Karpas-422 (cell line): ENCODE data around the gene ICE2. TPM values are rescaled to one million over a fixed set of nuclear protein-coding genes. Genes with fewer than 3 reads are reported as not detected.

Source experiments
- DNase-seq: peaks from one replicate; pipeline ENCODE4 v3.0.0-alpha.2; 2015
- H2AFZ ChIP-seq: fragments of 200-600 bp; sonication (generic); 2 replicates; pipeline ENCODE4 v1.6.1; 2014; ENCODE audit warnings: antibody characterized with exemption, low read length, mixed read lengths
- H3K27ac ChIP-seq: fragments of 200-600 bp; sonication (generic); 2 replicates; pipeline ENCODE4 v1.5.1; 2014; ENCODE audit warnings: mild to moderate bottlenecking, low read length, moderate library complexity
- H3K27me3 ChIP-seq: fragments of 200-600 bp; sonication (generic); 2 replicates; pipeline ENCODE4 v1.6.1; 2014; ENCODE audit warnings: low read length, mixed read lengths
- H3K36me3 ChIP-seq: fragments of 200-600 bp; sonication (generic); 2 replicates; pipeline ENCODE4 v1.6.1; 2014; ENCODE audit warnings: low read length, mixed read lengths; ENCODE audit not compliant: insufficient read depth
- H3K4me1 ChIP-seq: fragments of 200-600 bp; sonication (generic); 2 replicates; pipeline ENCODE4 v1.6.1; 2014; ENCODE audit warnings: mild to moderate bottlenecking, low read length, mixed read lengths
- H3K4me2 ChIP-seq: fragments of 200-600 bp; sonication (generic); 2 replicates; pipeline ENCODE4 v1.6.1; 2014; ENCODE audit warnings: low read length, low read depth, mild to moderate bottlenecking; ENCODE audit not compliant: poor library complexity, severe bottlenecking
- H3K4me3 ChIP-seq: fragments of 200-600 bp; sonication (generic); 2 replicates; pipeline ENCODE4 v1.5.1; 2014; ENCODE audit warnings: mild to moderate bottlenecking, antibody characterized with exemption, low read length, mixed read lengths
- H3K79me2 ChIP-seq: fragments of 200-600 bp; sonication (generic); 2 replicates; pipeline ENCODE4 v1.6.1; 2014; ENCODE audit warnings: mild to moderate bottlenecking, low read length, mixed read lengths
- H3K9ac ChIP-seq: fragments of 200-600 bp; sonication (generic); 2 replicates; pipeline ENCODE4 v1.6.0; 2014; ENCODE audit warnings: low read length
- H3K9me2 ChIP-seq: fragments of 200-600 bp; sonication (generic), shearing (Covaris generic); replicated peaks from 2 replicates; pipeline ENCODE4 v1.6.0; 2014; ENCODE audit warnings: mild to moderate bottlenecking, low read length, moderate library complexity; ENCODE audit not compliant: insufficient read depth
- H3K9me3 ChIP-seq: fragments of 300-700, 200-600 bp; sonication (generic); 2 replicates; pipeline ENCODE4 v1.6.1; 2014; ENCODE audit warnings: low read length, mixed read lengths
- H4K20me1 ChIP-seq: fragments of 200-600 bp; sonication (generic); 2 replicates; pipeline ENCODE4 v1.6.1; 2014; ENCODE audit warnings: mild to moderate bottlenecking, antibody characterized with exemption, low read length, low read depth; ENCODE audit not compliant: insufficient read depth
- total RNA-seq: library from RNA; depleted of rRNA; stranded (reverse); fragments of >200 nt; shearing (Covaris generic); gene quantifications from 2 replicates; pipeline ENCODE4 v1.2.3, GENCODE V29; 2014; ENCODE audit warnings: low replicate concordance

Gene ICE2
- total RNA-seq, 1 experiment from 2014 or later: 66.3 TPM

DNA sequence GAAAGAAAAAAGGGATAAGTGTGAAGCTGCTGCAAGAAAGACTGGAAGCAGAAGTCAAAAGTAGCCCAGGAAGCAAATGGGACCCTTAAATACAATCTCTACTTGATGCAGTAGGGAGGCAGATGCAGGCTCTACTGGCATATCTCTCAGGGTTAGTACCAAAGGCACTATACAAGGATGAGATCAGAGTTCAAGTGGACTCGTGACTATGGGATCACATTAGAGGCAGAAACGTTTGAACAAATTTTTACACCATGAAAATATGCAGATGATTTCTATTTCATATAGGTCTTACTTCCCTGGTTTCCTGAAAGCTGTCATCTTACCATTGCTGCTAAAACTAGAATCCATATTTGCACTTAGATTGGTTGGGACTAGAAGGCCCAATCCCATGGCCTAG is 53.5 kb downstream of the ICE2 start:
- Histone ChIP-seq H3K79me2 (no peaks in the 10 kb centered on the region), H2AFZ (no peak overlapping the region), H3K9me3 (no peaks in the 10 kb centered on the region), H3K4me1 (no peaks in the 10 kb centered on the region), H3K4me3 (no peak overlapping the region), H4K20me1 (no peaks in the 10 kb centered on the region), H3K4me2 (no peak overlapping the region), H3K27ac (no peak overlapping the region), H3K9ac (no peak overlapping the region), H3K9me2 (no peaks in the 10 kb centered on the region), H3K36me3 (peaks cover 17% of the 10 kb centered on the region; the same call in 1 of the 2 replicates), H3K27me3 (no peaks in the 10 kb centered on the region)
- no peak for DNase-seq

DNA sequence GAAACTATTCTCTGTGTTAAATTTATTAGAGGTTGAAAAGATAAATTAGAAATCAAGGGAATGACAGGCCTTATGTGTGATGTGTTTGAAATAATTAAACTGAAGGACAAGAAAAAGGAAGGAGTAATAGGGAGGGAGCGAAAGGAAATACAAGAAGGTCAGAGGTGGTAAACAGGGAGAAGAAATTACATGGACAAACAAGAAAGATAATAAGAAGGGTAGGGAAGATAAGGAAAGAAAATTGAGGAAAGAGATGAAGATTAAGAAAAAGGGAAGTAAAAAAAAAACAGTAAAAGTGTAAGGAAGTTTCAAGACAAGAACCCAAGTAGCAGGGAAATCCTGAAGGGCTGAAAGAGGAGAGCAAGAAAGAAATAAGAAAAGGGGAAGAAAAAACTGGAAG is 54.9 kb downstream of the ICE2 start:
- no peaks in the 10 kb centered on the region for H3K4me1 ChIP-seq
- no peaks in the 10 kb centered on the region for H3K9me3 ChIP-seq
- no peak overlapping the region for H3K4me2 ChIP-seq
- no peaks in the 10 kb centered on the region for H4K20me1 ChIP-seq
- H3K79me2 ChIP-seq: no peaks in the 10 kb centered on the region
- no peak overlapping the region for H2AFZ ChIP-seq
- no peaks in the 10 kb centered on the region for H3K9me2 ChIP-seq
- H3K27ac ChIP-seq: no peak overlapping the region
- no peak overlapping the region for H3K4me3 ChIP-seq
- peaks cover 21% of the 10 kb centered on the region; the same call in 1 of the 2 replicates for H3K36me3 ChIP-seq
- no peak overlapping the region for H3K9ac ChIP-seq
- no peaks in the 10 kb centered on the region for H3K27me3 ChIP-seq
- no peak for DNase-seq

DNA sequence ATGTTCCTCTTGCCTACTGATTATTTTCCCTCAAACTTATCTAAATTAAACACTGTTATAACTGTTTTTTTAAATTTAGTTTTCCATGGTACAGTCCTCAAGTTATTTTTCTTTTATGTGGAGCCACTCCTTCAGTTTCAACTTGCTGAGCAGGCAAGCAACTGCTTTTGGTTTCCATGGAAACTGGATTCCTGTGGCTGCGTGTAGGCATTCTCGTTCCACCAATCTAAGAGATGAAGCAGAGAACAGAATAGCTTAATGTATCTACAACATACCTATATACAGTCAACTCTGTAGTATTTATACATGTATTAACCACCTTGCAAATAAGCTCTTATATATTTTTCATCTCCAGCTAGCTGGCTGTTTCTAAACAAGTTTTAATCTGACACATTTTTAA is 55.4 kb downstream of the ICE2 start:
- H3K4me1 ChIP-seq: no peaks in the 10 kb centered on the region
- H3K9ac ChIP-seq: no peak overlapping the region
- no peaks in the 10 kb centered on the region for H4K20me1 ChIP-seq
- no peaks in the 10 kb centered on the region for H3K9me2 ChIP-seq
- no peak for DNase-seq
- no peak overlapping the region for H2AFZ ChIP-seq
- peaks cover 18% of the 10 kb centered on the region; the same call in 1 of the 2 replicates for H3K36me3 ChIP-seq
- no peaks in the 10 kb centered on the region for H3K79me2 ChIP-seq
- H3K27ac ChIP-seq: no peak overlapping the region
- no peaks in the 10 kb centered on the region for H3K9me3 ChIP-seq
- H3K4me3 ChIP-seq: no peak overlapping the region
- no peaks in the 10 kb centered on the region for H3K27me3 ChIP-seq
- no peak overlapping the region for H3K4me2 ChIP-seq

DNA sequence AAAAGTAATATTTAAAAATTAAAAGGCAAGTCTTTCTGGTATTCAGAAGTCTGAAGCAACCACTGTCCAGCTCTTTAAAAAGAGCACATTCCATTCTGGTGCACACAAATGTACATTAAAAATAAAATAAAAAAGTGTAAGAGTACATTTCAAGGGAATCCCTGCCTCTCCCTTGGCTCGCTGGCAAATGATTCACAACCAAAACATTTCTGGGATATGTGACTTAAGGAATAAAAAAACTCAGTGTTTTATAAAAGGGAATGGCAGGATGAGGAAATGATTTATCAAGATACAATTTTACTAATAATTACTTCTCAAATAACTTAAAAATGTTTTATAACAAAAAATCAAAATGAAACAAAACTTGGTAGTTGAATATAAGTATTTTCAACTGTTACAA is 57.4 kb downstream of the ICE2 start:
- H3K27ac ChIP-seq: no peak overlapping the region
- H3K36me3 ChIP-seq: peaks cover 14% of the 10 kb centered on the region; the same call in 1 of the 2 replicates
- H3K4me3 ChIP-seq: no peak overlapping the region
- H3K4me2 ChIP-seq: no peak overlapping the region
- no peak for DNase-seq
- no peaks in the 10 kb centered on the region for H3K9me3 ChIP-seq
- H3K9me2 ChIP-seq: no peaks in the 10 kb centered on the region
- H2AFZ ChIP-seq: no peak overlapping the region
- H3K27me3 ChIP-seq: no peaks in the 10 kb centered on the region
- no peak overlapping the region for H3K9ac ChIP-seq
- no peaks in the 10 kb centered on the region for H3K4me1 ChIP-seq
- H4K20me1 ChIP-seq: no peaks in the 10 kb centered on the region
- H3K79me2 ChIP-seq: no peaks in the 10 kb centered on the region

DNA sequence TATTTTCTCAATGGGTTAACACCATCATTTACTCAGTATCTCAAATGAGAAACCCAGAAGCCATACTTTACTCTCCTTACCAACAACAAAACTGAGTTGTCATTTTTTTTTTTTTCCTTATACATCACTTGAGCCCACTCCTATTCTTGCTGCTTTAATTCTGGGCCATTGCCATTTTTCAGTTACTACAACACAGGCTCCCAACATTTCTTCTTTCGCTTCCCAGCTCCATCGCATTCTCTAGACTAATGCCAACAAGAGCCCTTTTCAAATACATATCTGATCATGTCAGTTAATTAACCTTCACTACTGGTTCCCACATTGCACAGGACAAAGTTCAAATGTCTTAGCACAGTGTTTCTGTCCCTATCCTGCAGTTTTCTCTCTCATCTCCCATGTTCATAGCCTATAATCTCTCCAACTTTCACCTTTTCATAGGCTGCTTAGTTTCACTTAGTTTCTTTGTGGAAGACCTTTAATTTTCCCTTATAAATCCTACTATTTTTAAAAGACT is 58.7 kb downstream of the ICE2 start:
- no peaks in the 10 kb centered on the region for H3K4me1 ChIP-seq
- H4K20me1 ChIP-seq: no peaks in the 10 kb centered on the region
- H3K27me3 ChIP-seq: no peaks in the 10 kb centered on the region
- no peak overlapping the region for H3K27ac ChIP-seq
- no peak overlapping the region for H3K4me2 ChIP-seq
- H3K9me3 ChIP-seq: no peaks in the 10 kb centered on the region
- H3K79me2 ChIP-seq: no peaks in the 10 kb centered on the region
- H3K4me3 ChIP-seq: no peak overlapping the region
- no peak overlapping the region for H3K9ac ChIP-seq
- H3K9me2 ChIP-seq: no peaks in the 10 kb centered on the region
- DNase-seq: no peak
- H3K36me3 ChIP-seq: peaks cover 14% of the 10 kb centered on the region; the same call in 1 of the 2 replicates
- H2AFZ ChIP-seq: no peak overlapping the region

DNA sequence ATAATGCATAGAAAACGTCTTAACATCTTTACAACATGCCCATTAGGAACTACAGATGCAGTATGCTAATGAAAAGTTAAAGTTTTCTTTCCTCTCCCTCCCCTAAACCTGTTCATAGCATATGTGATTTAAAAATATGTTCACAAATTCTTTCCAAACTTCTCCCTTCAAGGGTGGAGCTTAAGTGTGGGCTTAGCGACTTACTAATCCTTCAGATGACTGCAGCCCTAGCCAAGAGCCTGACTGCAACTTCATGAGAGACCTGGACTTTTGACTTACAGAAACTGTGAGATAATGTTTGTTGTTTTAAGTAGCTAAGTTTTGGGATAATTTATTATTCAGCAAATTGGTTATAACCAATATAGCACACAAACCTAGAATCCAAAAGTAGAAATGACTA is 59.2 kb downstream of the ICE2 start:
- H3K27me3 ChIP-seq: no peaks in the 10 kb centered on the region
- H3K9me3 ChIP-seq: no peaks in the 10 kb centered on the region
- no peak for DNase-seq
- no peak overlapping the region for H3K9ac ChIP-seq
- no peaks in the 10 kb centered on the region for H3K4me1 ChIP-seq
- H2AFZ ChIP-seq: no peak overlapping the region
- peaks cover 14% of the 10 kb centered on the region; the same call in 1 of the 2 replicates for H3K36me3 ChIP-seq
- H3K79me2 ChIP-seq: no peaks in the 10 kb centered on the region
- H3K27ac ChIP-seq: no peak overlapping the region
- no peak overlapping the region for H3K4me2 ChIP-seq
- H3K9me2 ChIP-seq: no peaks in the 10 kb centered on the region
- no peak overlapping the region for H3K4me3 ChIP-seq
- H4K20me1 ChIP-seq: no peaks in the 10 kb centered on the region

DNA sequence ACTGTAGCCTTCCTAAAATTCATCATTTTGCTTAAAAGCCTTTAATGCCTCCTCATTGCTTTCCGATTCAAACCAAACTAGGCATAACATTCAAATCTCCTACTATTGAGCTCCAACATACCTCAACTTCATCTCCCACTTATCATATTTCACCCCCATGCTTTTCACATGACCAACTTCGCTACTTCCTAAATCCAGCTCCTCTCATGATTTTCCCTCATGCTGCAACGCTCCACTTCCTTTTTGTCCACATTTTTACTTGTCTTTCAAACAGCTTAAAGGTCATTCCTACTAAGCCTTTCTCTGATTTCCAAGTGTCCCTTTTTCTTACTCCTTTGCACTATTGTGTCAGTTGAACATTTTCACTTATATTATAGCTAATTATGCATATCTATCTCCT is 60.8 kb downstream of the ICE2 start:
- Histone ChIP-seq H4K20me1 (no peaks in the 10 kb centered on the region), H2AFZ (no peak overlapping the region), H3K4me1 (no peaks in the 10 kb centered on the region), H3K27me3 (no peaks in the 10 kb centered on the region), H3K9me2 (no peaks in the 10 kb centered on the region), H3K27ac (no peak overlapping the region), H3K9ac (no peak overlapping the region), H3K4me2 (no peak overlapping the region), H3K4me3 (no peak overlapping the region), H3K9me3 (no peaks in the 10 kb centered on the region), H3K79me2 (no peaks in the 10 kb centered on the region), H3K36me3 (peaks cover 8% of the 10 kb centered on the region; the same call in 1 of the 2 replicates)
- DNase-seq: no peak

DNA sequence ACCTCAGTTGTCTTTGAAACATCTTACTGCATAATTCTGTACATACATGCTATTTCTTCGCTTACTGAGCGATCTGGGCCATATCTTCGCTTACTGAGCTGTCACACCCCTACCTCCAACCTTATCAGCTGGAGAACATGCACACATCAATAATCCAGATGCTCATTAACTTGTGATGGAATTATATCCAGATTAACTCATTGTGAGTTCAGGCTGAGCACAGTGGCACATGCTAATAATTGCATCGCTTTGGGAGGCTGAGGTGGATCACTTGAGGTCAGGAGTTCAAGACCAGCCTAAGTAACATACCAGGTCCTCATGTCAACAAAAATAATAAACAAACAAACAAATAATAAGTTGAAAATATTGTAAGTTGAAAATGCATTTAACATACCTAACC is 61.8 kb downstream of the ICE2 start:
- DNase-seq: no peak
- H3K9ac ChIP-seq: no peak overlapping the region
- H3K9me3 ChIP-seq: no peaks in the 10 kb centered on the region
- no peak overlapping the region for H3K4me2 ChIP-seq
- no peak overlapping the region for H3K27ac ChIP-seq
- no peak overlapping the region for H3K4me3 ChIP-seq
- H3K79me2 ChIP-seq: no peaks in the 10 kb centered on the region
- H4K20me1 ChIP-seq: no peaks in the 10 kb centered on the region
- no peak overlapping the region for H2AFZ ChIP-seq
- no peaks in the 10 kb centered on the region for H3K27me3 ChIP-seq
- H3K9me2 ChIP-seq: no peaks in the 10 kb centered on the region
- H3K36me3 ChIP-seq: peaks cover 5% of the 10 kb centered on the region; the same call in 1 of the 2 replicates
- no peaks in the 10 kb centered on the region for H3K4me1 ChIP-seq

DNA sequence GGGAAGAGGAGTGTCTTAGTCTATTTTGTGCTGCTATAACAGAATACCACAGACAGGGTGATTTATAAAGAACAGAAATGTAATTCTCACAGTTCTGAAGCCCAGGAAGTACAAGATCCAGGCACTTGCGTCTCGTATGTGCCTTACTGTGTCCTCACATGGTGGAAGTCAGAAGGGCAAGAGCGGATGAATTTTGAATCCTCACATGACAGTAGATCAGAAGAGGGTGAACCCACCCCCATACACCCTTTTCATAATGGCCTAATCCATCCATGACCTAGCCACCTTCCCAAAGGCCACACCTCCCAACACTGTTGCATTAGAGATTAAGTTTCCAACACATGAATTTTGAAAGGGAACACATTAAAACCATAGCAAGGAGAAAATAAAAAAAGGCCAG is 62.5 kb downstream of the ICE2 start:
- H3K4me1 ChIP-seq: no peaks in the 10 kb centered on the region
- H2AFZ ChIP-seq: no peak overlapping the region
- no peak overlapping the region for H3K4me2 ChIP-seq
- peaks cover 5% of the 10 kb centered on the region; the same call in 1 of the 2 replicates for H3K36me3 ChIP-seq
- no peaks in the 10 kb centered on the region for H3K79me2 ChIP-seq
- no peaks in the 10 kb centered on the region for H4K20me1 ChIP-seq
- H3K9me3 ChIP-seq: no peaks in the 10 kb centered on the region
- H3K27me3 ChIP-seq: no peaks in the 10 kb centered on the region
- H3K27ac ChIP-seq: no peak overlapping the region
- no peak overlapping the region for H3K4me3 ChIP-seq
- no peaks in the 10 kb centered on the region for H3K9me2 ChIP-seq
- no peak overlapping the region for H3K9ac ChIP-seq
- DNase-seq: no peak
